Endothelial cell (in vitro differentiated cells): ENCODE results near the gene CXCL10. TPM values are rescaled to one million over a fixed set of nuclear protein-coding genes. Genes with fewer than 3 reads are reported as not detected.

Source experiments
- DNase-seq: peaks from one replicate; pipeline ENCODE4 v3.0.0; 2021; ENCODE audit warnings: low spot score
- H3K27ac Mint-ChIP-seq: one replicate; pipeline ENCODE4 v1.8.0; 2021; ENCODE audit warnings: mixed read lengths, inconsistent platforms; ENCODE audit not compliant: unreplicated experiment
- H3K27me3 Mint-ChIP-seq: one replicate; pipeline ENCODE4 v1.8.0; 2021; ENCODE audit warnings: mild to moderate bottlenecking, moderate library complexity, mixed read lengths, inconsistent platforms; ENCODE audit not compliant: unreplicated experiment
- H3K36me3 Mint-ChIP-seq: one replicate; pipeline ENCODE4 v1.8.0; 2021; ENCODE audit warnings: mild to moderate bottlenecking, low read depth, mixed read lengths, inconsistent platforms; ENCODE audit not compliant: unreplicated experiment
- H3K4me1 Mint-ChIP-seq: one replicate; pipeline ENCODE4 v1.8.0; 2021; ENCODE audit warnings: mild to moderate bottlenecking, mixed read lengths, inconsistent platforms; ENCODE audit not compliant: unreplicated experiment
- H3K4me3 Mint-ChIP-seq: one replicate; pipeline ENCODE4 v1.8.0; 2021; ENCODE audit warnings: mild to moderate bottlenecking, mixed read lengths, inconsistent platforms; ENCODE audit not compliant: unreplicated experiment
- H3K9me3 Mint-ChIP-seq: one replicate; pipeline ENCODE4 v1.8.0; 2021; ENCODE audit warnings: mixed read lengths, inconsistent platforms; ENCODE audit not compliant: unreplicated experiment
- CTCF ChIP-seq: fragments of 200-600 bp; sonication (generic); IDR thresholded peaks from one replicate; pipeline ENCODE4 v1.5.0; 2021; ENCODE audit warnings: antibody characterized with exemption; ENCODE audit not compliant: unreplicated experiment
- total RNA-seq: library from RNA; stranded (reverse); fragmentation: NEBNext Ultra II Directional; extraction: Animal tissue kit (Norgen Biotek cat#: 25700); gene quantifications from one replicate; pipeline ENCODE4 v1.2.1, GENCODE V29; 2021; ENCODE audit not compliant: unreplicated experiment

Gene CXCL10
- total RNA-seq, 1 donor from 2014 or later, result not detected

DNA sequence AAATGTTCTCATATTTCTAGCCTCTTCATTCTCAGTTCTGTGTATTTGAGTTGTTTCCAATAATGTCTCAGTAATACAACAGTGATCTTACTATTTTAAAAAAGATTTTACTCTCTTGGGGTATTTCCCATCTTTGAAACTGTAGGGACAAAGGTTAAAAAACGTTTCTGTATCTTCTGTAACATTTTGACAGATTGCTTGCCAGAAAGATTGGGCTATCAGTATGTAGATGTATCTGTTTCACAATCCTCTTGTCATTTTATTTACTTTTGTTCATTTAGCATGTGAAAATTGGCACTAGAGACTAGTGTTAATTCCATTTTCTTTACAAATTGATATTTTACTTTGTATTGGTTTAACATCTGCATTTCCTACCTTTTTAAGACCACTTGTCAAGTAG, 9.8 kb downstream of the CXCL10 start:
- no peaks in the 10 kb centered on the region for H3K36me3 Mint-ChIP-seq
- no peak overlapping the region for H3K4me3 Mint-ChIP-seq
- H3K9me3 Mint-ChIP-seq, result no peaks in the 10 kb centered on the region

DNA sequence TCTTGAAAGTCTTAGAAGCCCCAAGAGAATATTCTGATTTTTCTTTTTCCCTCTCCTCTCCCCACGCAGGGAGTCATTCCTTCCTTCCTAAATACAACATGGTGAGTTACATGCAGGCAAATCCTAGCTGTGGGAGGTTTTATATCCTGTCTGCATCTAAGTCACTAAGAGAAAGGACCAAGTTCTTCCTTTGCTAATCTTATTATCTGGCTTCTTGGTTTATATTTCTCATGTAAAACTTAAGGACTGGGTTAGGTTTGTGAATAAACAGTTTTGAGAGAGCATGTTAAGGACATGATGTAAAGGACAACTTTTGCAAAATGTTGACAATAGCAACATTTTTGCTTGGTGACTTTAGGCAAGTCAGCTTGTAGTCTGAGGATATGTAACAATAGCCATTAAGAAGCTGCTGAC, 10.9 kb downstream of the CXCL10 start:
- Mint-ChIP-seq H3K36me3 (no peaks in the 10 kb centered on the region), H3K9me3 (no peaks in the 10 kb centered on the region), H3K27me3 (no peaks in the 10 kb centered on the region), H3K4me1 (peaks cover 11% of the 10 kb centered on the region), H3K4me3 (no peak overlapping the region), H3K27ac (no peak overlapping the region)
- no peak for DNase-seq
- TF ChIP-seq CTCF, result no peak

More for the DNA sequence above, 9.8 kb downstream of the CXCL10 start:
- Mint-ChIP-seq H3K4me1 (peaks cover 11% of the 10 kb centered on the region), H3K27ac (no peak overlapping the region), H3K27me3 (no peaks in the 10 kb centered on the region)
- no peak for TF ChIP-seq CTCF
- no peak for DNase-seq

DNA sequence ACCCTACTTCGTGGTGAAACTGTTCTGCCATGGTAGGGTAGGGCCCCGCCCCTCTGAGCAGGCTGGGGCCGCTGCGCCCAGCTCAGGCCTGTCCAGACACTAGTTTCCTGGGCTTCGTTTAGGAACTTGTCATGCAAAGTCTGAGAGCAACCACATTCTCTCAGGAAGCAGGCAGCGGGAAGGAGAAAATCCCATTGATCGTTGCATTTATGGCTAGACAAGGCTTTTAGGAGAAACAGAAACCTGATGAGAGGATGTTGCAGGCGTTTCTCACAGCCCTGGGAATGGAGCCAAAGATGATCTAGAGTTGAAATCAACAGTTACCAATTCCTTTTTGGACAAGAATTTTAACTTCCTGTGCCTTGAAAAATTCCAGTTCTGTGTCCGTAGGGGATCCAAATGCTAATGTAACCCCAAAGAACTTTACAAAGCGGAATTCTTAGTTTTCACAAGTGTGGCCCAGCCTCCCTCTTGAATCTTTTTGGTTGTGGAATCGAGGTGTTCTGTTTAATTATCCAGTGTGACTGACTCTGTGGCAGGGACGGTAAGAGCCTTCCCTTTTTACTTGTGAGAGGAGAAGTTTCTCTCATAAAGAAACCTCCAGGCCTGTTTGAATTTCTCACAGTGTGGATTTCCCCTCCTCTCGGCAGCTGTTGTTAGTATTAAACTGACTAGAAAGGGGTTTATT, 11.5 kb downstream of the CXCL10 start:
- Mint-ChIP-seq H3K27me3 (no peaks in the 10 kb centered on the region), H3K36me3 (no peaks in the 10 kb centered on the region), H3K27ac (no peak overlapping the region), H3K4me3 (no peak overlapping the region), H3K4me1 (peaks cover 11% of the 10 kb centered on the region), H3K9me3 (no peaks in the 10 kb centered on the region)
- DNase-seq, result no peak
- no peak for TF ChIP-seq CTCF

- Mint-ChIP-seq H3K4me1 (peaks cover 11% of the 10 kb centered on the region), H3K27ac (no peak overlapping the region), H3K27me3 (peaks cover under 1% of the 10 kb centered on the region), H3K4me3 (no peak overlapping the region), H3K9me3 (no peaks in the 10 kb centered on the region), H3K36me3 (no peaks in the 10 kb centered on the region)
- no peak for DNase-seq
- no peak for TF ChIP-seq CTCF
These were observed 12.2 kb downstream of the CXCL10 start for GRCh38 chr4:76011018-76011670.

DNA sequence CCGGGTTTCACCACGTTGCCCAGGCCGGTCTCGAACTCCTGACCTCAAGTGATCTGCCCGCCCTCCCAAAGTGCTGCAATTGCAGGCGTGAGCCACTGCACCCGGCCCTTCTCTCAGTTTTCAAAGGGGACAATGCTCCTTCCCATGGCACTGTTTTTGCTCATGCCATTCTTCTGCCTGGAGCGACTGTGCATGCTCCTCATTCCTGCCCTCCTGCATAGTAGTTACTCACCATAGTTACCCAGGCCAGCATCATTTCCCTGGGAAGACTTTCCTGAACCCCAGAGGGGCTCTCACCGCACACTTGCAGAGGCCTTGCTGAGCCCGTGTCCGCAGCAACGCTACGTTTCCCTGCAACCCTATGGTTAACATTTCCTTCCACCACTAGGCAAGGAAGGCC, 12.7 kb downstream of the CXCL10 start:
- Mint-ChIP-seq H3K4me3 (no peak overlapping the region), H3K4me1 (peaks cover 11% of the 10 kb centered on the region), H3K27me3 (peaks cover 2% of the 10 kb centered on the region), H3K27ac (no peak overlapping the region), H3K36me3 (no peaks in the 10 kb centered on the region), H3K9me3 (no peaks in the 10 kb centered on the region)
- TF ChIP-seq CTCF, result no peak
- DNase-seq, result no peak
